ENCODE measurements around the gene GRID1. TPM values are rescaled to one million over a fixed set of nuclear protein-coding genes. Genes with fewer than 3 reads are reported as not detected.
"Not testable (repeated sequence)": the region's sequence is repeated elsewhere in the genome, so short reads cannot be mapped to it uniquely, and the experiment has no call there.

The GRID1 gene
- total RNA-seq, 1 donor from 2014 or later: 2.7 TPM

GRCh38 chr10:86391986-86392722 lies 25.6 kb upstream of the GRID1 start:
- DNase-seq: no peak

- no peak for DNase-seq
Measured at GRCh38 chr10:86391236-86391840, 24.7 kb upstream of the GRID1 start.

GRCh38 chr10:86390337-86391120 lies 23.9 kb upstream of the GRID1 start:
- DNase-seq: no peak

- DNase-seq: no peak
Measured at GRCh38 chr10:86389441-86390193, 23.0 kb upstream of the GRID1 start.

GRCh38 chr10:86389109-86389440 lies 22.5 kb upstream of the GRID1 start:
- not testable (repeated sequence) for DNase-seq

GRCh38 chr10:86388119-86388704 lies 21.6 kb upstream of the GRID1 start:
- DNase-seq: no peak

GRCh38 chr10:86387178-86387794 lies 20.7 kb upstream of the GRID1 start:
- DNase-seq: no peak

- DNase-seq: no peak
Measured at GRCh38 chr10:86385806-86386205, 19.2 kb upstream of the GRID1 start.

GRCh38 chr10:86377797-86378146 lies 11.2 kb upstream of the GRID1 start:
- DNase-seq: no peak

- no peak for DNase-seq
Measured at GRCh38 chr10:86376852-86377796, 10.5 kb upstream of the GRID1 start.

GRCh38 chr10:86376403-86376802 lies 9.8 kb upstream of the GRID1 start:
- DNase-seq: no peak

GRCh38 chr10:86375204-86375603 lies 8.6 kb upstream of the GRID1 start:
- DNase-seq: no peak

GRCh38 chr10:86374664-86375063 lies 8.1 kb upstream of the GRID1 start:
- no peak for DNase-seq

GRCh38 chr10:86373828-86374227 lies 7.2 kb upstream of the GRID1 start:
- DNase-seq: no peak

- DNase-seq: no peak
Measured at GRCh38 chr10:86373251-86373650, 6.7 kb upstream of the GRID1 start.

- no peak for DNase-seq
Measured at GRCh38 chr10:86372784-86373239, 6.2 kb upstream of the GRID1 start.

- no peak for DNase-seq
Measured at GRCh38 chr10:86372119-86372783, 5.7 kb upstream of the GRID1 start.

GRCh38 chr10:86371691-86372090 lies 5.1 kb upstream of the GRID1 start:
- DNase-seq: no peak

GRCh38 chr10:86371116-86371515 lies 4.5 kb upstream of the GRID1 start:
- no peak for DNase-seq

- no peak for DNase-seq
Measured at GRCh38 chr10:86370006-86370585, 3.5 kb upstream of the GRID1 start.
